ENCODE data around the gene BRWD1.

BRWD1 gene

DNA sequence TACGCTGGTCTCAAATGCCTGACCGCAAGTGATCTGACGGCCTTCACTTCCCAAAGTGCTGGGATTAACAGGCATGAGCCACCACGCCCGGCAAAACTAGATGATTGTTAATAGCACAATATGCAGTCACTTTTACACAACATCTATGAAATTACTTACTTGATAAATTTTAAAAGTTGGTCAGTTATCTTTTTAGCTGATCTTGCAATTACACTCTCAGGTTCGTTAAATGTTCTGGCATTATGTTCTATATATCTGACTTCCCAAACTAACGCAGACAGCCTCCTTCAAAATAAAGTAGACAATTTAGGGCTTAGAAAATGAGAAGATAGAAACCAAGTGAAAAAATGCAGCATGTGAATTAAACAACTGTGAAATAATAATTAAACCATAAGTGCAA lies 98.4 kb downstream of the BRWD1 start:
- H3K79me2 ChIP-seq (ENCODE audit: insufficient read depth, low read depth), result no peaks in the 10 kb centered on the region
- H3K9ac ChIP-seq, result no peak overlapping the region
- no peaks in the 10 kb centered on the region for H4K20me1 ChIP-seq (ENCODE audit: insufficient read depth)
- H3K36me3 ChIP-seq (ENCODE audit: insufficient read depth), result no peaks in the 10 kb centered on the region
- no peak overlapping the region for H2AFZ ChIP-seq (ENCODE audit: low read depth)
- H3K4me1 ChIP-seq (ENCODE audit: low read depth, poor library complexity, severe bottlenecking), result no peaks in the 10 kb centered on the region
- no peaks in the 10 kb centered on the region for H3K27me3 ChIP-seq (ENCODE audit: insufficient read depth, low read depth)
- TF ChIP-seq, protein P1, sequence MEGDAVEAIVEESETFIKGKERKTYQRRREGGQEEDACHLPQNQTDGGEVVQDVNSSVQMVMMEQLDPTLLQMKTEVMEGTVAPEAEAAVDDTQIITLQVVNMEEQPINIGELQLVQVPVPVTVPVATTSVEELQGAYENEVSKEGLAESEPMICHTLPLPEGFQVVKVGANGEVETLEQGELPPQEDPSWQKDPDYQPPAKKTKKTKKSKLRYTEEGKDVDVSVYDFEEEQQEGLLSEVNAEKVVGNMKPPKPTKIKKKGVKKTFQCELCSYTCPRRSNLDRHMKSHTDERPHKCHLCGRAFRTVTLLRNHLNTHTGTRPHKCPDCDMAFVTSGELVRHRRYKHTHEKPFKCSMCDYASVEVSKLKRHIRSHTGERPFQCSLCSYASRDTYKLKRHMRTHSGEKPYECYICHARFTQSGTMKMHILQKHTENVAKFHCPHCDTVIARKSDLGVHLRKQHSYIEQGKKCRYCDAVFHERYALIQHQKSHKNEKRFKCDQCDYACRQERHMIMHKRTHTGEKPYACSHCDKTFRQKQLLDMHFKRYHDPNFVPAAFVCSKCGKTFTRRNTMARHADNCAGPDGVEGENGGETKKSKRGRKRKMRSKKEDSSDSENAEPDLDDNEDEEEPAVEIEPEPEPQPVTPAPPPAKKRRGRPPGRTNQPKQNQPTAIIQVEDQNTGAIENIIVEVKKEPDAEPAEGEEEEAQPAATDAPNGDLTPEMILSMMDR (conservative IDR thresholded peaks at IDR 0.05; ENCODE audit: low read depth, low read length), result no peak
- H3K27ac ChIP-seq, result no peak overlapping the region
- no peak overlapping the region for H3K4me2 ChIP-seq
- no peak overlapping the region for H3K4me3 ChIP-seq (IDR thresholded peaks at IDR 0.05; ENCODE audit: insufficient read depth, low read depth, low read length)

DNA sequence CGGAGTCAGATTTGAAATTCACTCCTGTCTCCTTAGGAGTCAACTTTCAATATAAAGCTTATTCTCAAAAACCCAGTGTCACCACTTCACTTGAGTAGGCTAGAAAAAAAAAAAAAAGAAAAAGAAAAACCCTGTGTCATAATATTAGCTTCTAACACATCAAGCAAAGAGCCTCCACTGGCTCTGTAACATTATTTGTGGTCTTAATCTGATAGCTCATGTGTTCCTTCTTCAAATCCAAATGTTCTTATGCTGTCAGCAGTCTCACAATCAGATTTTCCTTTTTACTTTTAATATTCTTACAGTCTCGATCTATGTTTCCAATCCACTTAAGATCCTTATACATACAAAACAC lies 104.1 kb downstream of the BRWD1 start:
- TF ChIP-seq, protein P1 (conservative IDR thresholded peaks at IDR 0.05; ENCODE audit: low read depth, low read length), result no peak
- Histone ChIP-seq H3K27ac (no peak overlapping the region), H4K20me1 (ENCODE audit: insufficient read depth) (no peaks in the 10 kb centered on the region; the same call in 1 of the 2 replicates), H3K79me2 (ENCODE audit: insufficient read depth, low read depth) (no peaks in the 10 kb centered on the region), H3K4me2 (no peak overlapping the region), H3K9ac (no peak overlapping the region), H3K27me3 (ENCODE audit: insufficient read depth, low read depth) (no peaks in the 10 kb centered on the region), H2AFZ (ENCODE audit: low read depth) (no peak overlapping the region), H3K4me1 (ENCODE audit: low read depth, poor library complexity, severe bottlenecking) (no peaks in the 10 kb centered on the region), H3K36me3 (ENCODE audit: insufficient read depth) (no peaks in the 10 kb centered on the region), H3K4me3 (IDR thresholded peaks at IDR 0.05; ENCODE audit: insufficient read depth, low read depth, low read length) (no peak overlapping the region)

DNA sequence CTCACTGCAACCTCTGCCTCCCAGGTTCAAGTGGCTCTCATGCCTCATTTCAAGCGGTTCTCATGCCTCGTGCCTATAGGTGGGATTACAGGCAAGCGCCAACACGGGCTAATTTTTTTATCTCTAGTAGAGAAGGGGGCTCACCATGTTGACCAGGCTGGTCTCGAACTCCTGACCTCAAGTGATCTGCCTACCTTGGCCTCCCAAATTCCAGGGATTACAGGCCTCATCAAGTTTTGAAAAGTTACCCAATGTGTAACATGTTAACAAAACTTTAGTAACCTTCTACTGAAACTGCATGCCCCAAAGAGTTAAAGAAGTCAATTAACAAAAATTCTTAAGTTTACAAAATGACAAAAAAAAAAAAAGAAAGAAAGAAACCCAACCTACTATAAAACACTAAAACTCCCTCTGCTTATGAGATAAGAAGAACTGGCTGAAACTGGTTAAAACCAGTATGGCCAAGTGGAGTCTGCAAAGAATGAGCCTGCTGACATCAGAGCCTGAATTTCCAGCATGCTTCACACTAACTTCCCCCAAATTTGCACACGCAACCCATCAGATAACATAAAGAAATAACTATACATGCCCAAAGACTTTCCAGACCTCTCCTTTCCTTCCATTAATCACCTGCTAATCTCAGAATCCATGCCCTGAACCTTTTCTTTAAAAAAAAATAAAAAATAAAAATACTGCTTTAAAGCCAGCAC lies 104.7 kb downstream of the BRWD1 start:
- no peaks in the 10 kb centered on the region for H3K36me3 ChIP-seq (ENCODE audit: insufficient read depth)
- no peak overlapping the region for H3K4me2 ChIP-seq
- TF ChIP-seq, protein P1 (conservative IDR thresholded peaks at IDR 0.05; ENCODE audit: low read depth, low read length), result no peak
- H4K20me1 ChIP-seq (ENCODE audit: insufficient read depth), result no peaks in the 10 kb centered on the region; the same call in 1 of the 2 replicates
- no peak overlapping the region for H2AFZ ChIP-seq (ENCODE audit: low read depth)
- H3K27me3 ChIP-seq (ENCODE audit: insufficient read depth, low read depth), result no peaks in the 10 kb centered on the region
- no peak overlapping the region for H3K27ac ChIP-seq
- H3K9ac ChIP-seq, result no peak overlapping the region
- no peak overlapping the region for H3K4me3 ChIP-seq (IDR thresholded peaks at IDR 0.05; ENCODE audit: insufficient read depth, low read depth, low read length)
- H3K4me1 ChIP-seq (ENCODE audit: low read depth, poor library complexity, severe bottlenecking), result no peaks in the 10 kb centered on the region
- no peaks in the 10 kb centered on the region for H3K79me2 ChIP-seq (ENCODE audit: insufficient read depth, low read depth)

DNA sequence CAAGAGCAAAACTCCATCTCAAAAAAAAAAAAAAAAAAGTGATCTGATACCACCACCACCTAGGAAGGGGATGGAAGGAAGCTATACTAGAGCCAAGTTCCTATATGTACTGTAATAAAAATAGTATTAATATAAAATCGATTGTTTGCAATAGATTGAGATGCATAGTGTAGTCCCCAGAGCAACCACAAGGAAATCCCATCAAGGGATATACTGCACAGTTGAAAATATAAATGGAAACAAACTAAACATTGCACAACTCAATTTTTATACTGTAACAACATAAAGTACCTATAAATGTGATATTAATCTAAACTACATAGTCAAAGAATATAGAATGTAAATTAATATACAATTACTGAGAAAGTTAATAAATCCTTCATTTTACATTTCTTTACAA lies 109.3 kb downstream of the BRWD1 start:
- Histone ChIP-seq H3K4me3 (IDR thresholded peaks at IDR 0.05; ENCODE audit: insufficient read depth, low read depth, low read length) (no peak overlapping the region), H3K9ac (no peak overlapping the region), H3K27ac (no peak overlapping the region), H4K20me1 (ENCODE audit: insufficient read depth) (no peaks in the 10 kb centered on the region; the same call in 1 of the 2 replicates), H2AFZ (ENCODE audit: low read depth) (no peak overlapping the region), H3K36me3 (ENCODE audit: insufficient read depth) (0 out of 2 replicates have a peak, but pooled peaks cover 6% of the 10 kb centered on the region), H3K79me2 (ENCODE audit: insufficient read depth, low read depth) (no peaks in the 10 kb centered on the region), H3K4me2 (no peak overlapping the region), H3K4me1 (ENCODE audit: low read depth, poor library complexity, severe bottlenecking) (no peaks in the 10 kb centered on the region), H3K27me3 (ENCODE audit: insufficient read depth, low read depth) (no peaks in the 10 kb centered on the region)
- TF ChIP-seq, protein P1 (conservative IDR thresholded peaks at IDR 0.05; ENCODE audit: low read depth, low read length), result no peak

All from KMS-11 (cell line).